HG02885 (cell line): ENCODE results near the gene RAB8A.
"Not testable (repeated sequence)": the region's sequence is repeated elsewhere in the genome, so short reads cannot be mapped to it uniquely, and the experiment has no call there.

ENCODE experiments used
- ATAC-seq: cut with Tn5 transposase; IDR thresholded peaks from one replicate; pipeline ENCODE4 v1.9.1; 2021; ENCODE audit warnings: mild to moderate bottlenecking; ENCODE audit not compliant: unreplicated experiment, poor library complexity

Gene RAB8A

DNA sequence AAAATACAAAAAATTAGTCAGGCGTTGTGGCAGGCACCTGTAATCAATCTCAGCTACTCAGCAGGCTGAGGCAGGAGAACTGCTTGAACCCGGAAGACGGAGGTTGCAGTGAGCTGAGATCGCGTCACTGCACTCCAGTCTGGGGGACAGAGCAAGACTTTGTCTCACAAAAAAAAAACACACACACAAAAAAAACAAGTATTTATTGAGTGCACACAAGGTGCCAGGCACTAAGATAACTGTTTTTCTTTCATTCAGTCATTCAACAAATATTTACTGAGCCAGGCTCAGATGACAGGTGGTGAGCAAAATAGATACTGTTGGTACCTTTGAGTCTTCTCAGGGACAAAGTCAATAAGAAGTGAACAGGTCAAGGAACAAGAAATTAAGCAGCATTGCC is 55.4 kb downstream of the RAB8A start:
- ATAC-seq = no peak

DNA sequence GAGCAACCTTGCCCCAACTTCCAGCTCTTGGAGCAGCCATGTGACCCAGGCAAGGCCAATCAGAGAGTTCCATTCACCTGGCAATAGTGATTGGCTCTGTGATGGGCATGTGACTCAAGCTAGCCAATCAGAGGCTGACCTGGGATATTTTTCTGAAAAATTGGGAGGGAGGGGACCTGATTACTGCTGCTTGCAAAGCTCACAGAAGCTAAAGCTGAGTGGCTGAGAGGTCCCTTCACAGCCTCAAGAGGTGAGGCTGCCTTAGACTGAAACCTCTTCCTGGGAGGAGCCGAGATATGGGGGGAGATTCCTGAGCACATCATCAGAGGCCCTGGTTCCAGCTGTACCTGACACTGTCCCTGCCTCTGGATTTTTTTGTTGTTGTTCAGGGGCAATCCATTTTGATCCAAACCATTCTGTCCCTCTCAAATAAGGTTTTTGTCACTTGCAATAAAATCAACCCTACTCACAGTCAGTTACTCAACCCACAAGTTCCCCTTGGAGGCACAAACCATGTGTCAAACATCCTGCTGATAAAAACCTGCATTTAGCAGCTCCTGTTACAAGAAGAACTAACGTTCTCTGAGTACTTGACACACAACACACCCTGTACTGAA is 56.9 kb downstream of the RAB8A start:
- no peak for ATAC-seq

DNA sequence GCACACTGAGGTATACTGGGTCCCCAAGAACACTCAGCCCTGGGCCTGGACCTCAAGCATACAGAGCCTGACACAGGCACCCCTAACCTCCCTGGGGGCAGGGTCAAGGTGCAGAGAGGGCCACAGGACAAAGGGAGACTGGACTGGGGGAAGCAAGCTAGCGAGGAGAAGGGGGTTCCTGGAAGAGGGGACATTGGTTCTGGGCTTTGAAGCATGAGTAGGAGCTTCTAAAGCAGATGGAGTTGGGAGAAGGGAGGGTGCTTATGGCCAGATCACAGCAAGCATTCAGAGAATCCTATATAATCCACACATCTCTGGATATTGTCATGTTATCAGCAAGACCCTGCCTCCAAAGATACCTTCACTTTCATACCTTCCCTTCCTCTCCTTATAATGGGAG is 58.4 kb downstream of the RAB8A start:
- no peak for ATAC-seq

DNA sequence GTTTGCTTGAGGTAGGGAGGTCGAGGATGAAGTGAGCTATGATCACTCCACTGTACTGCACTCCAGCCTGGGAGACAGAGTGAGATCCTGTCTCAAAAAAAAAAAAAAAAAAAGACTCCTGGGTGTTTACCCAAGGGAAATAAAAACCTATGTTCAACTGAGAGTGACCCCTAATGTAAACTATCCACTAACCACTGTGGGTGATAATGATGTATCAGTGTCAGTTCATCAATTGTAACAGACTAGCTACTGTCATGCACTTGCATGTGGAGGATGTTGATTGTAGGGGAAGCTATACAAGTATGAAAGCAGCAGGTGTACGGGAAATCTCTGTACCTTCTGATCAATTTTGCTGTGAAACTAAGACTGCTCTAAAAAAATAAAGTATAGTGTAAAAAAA is 64.3 kb downstream of the RAB8A start:
- no peak for ATAC-seq

DNA sequence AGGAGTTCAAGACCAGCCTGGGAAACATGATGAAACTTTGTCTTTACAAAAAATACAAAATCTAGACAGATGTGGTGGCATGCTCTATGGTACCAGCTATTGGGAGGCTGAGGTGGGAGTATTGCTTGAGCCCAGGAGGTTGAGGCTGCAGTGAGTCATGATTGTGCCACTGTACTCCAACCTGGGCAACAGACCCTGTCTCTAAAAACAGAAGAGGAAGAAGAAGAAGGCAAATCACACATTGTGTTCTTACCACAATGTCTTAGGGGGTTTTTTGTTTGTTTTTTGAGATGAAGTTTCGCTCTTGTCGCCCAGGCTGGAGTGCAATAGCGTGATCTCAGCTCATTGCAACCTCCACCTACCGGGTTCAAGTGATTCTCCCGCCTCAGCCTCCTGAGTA is 67.2 kb downstream of the RAB8A start:
- ATAC-seq = not testable (repeated sequence)

DNA sequence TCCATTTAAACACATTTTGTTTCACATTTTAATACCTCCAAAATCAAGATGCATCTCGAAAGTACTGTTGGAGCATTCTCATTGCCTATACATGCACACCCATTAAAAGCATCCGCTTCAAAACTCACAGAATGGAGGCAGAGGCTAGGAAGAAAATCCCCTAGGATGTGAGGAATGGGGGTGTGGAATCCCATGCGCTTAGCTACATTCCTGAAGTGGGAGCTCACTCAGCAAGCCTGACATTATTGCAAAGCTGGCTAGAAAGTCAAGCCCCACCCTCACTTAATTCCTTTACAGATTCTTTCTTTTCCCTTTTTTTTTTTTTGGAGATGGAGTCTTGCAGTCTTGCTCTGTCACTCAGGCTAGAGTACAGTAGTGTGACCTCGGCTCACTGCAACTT is 68.9 kb downstream of the RAB8A start:
- no peak for ATAC-seq
